ENCODE data around the gene CTDP1.

Gene CTDP1

GRCh38 chr18:79770826-79771225 is 91.2 kb downstream of the CTDP1 start:
- DNase-seq = no peak

- no peak for DNase-seq
Measured at GRCh38 chr18:79771446-79772107, 92.0 kb downstream of the CTDP1 start.

- no peak for DNase-seq
Measured at GRCh38 chr18:79772108-79772864, 92.7 kb downstream of the CTDP1 start.

GRCh38 chr18:79772865-79773696 is 93.5 kb downstream of the CTDP1 start:
- DNase-seq = no peak

GRCh38 chr18:79774111-79774510 is 94.5 kb downstream of the CTDP1 start:
- no peak for DNase-seq

- no peak for DNase-seq
Measured at GRCh38 chr18:79775441-79776221, 96.0 kb downstream of the CTDP1 start.

- no peak for DNase-seq
Measured at GRCh38 chr18:79776674-79777073, 97.1 kb downstream of the CTDP1 start.

GRCh38 chr18:79778291-79778791 is 98.7 kb downstream of the CTDP1 start:
- DNase-seq = no peak

- no peak for DNase-seq
Measured at GRCh38 chr18:79779021-79779699, 99.6 kb downstream of the CTDP1 start.

GRCh38 chr18:79779700-79780190 is 100.1 kb downstream of the CTDP1 start:
- DNase-seq = no peak

GRCh38 chr18:79780547-79780946 is 100.9 kb downstream of the CTDP1 start:
- DNase-seq = no peak

GRCh38 chr18:79781331-79781941 is 101.8 kb downstream of the CTDP1 start:
- DNase-seq = no peak

- no peak for DNase-seq
Measured at GRCh38 chr18:79782566-79783308, 103.1 kb downstream of the CTDP1 start.

- DNase-seq = no peak
Measured at GRCh38 chr18:79784071-79784913, 104.7 kb downstream of the CTDP1 start.

- DNase-seq = no peak
Measured at GRCh38 chr18:79784965-79785770, 105.6 kb downstream of the CTDP1 start.

- DNase-seq = no peak
Measured at GRCh38 chr18:79785831-79786230, 106.2 kb downstream of the CTDP1 start.

GRCh38 chr18:79786304-79786703 is 106.7 kb downstream of the CTDP1 start:
- no peak for DNase-seq

GRCh38 chr18:79786786-79787526 is 107.4 kb downstream of the CTDP1 start:
- DNase-seq = no peak

Measured in CD4-positive, alpha-beta T cell treated with Interleukin-10 for 1 hour (primary cell).